Osteoblast (primary cell): ENCODE data around the gene HNRNPUL2. TPM values are rescaled to one million over a fixed set of nuclear protein-coding genes. Genes with fewer than 3 reads are reported as not detected.

Experiments
- DNase-seq: peaks from one replicate; pipeline ENCODE4 v3.0.0; 2011; ENCODE audit warnings: low spot score, mixed read lengths; ENCODE audit not compliant: insufficient read length; ENCODE audit errors: missing footprints
- H2AFZ ChIP-seq: 2 replicates; pipeline ENCODE4 v1.6.0; 2011; ENCODE audit warnings: mild to moderate bottlenecking, low read length
- H3K27ac ChIP-seq: 2 replicates; pipeline ENCODE4 v1.5.1; 2011; ENCODE audit warnings: mild to moderate bottlenecking, low read depth, low read length, moderate library complexity
- H3K27me3 ChIP-seq: 2 replicates; pipeline ENCODE4 v1.6.0; 2012; ENCODE audit warnings: mild to moderate bottlenecking, control low read depth, inconsistent platforms, low read length, moderate library complexity; ENCODE audit not compliant: insufficient read depth
- H3K36me3 ChIP-seq: 2 replicates; pipeline ENCODE4 v1.5.1; 2011; ENCODE audit warnings: mild to moderate bottlenecking, low read length, control low read depth, moderate library complexity; ENCODE audit not compliant: insufficient read depth
- H3K4me1 ChIP-seq: 2 replicates; pipeline ENCODE4 v1.5.1; 2011; ENCODE audit warnings: mild to moderate bottlenecking, low read length, control low read depth, moderate library complexity; ENCODE audit not compliant: insufficient read depth
- H3K4me2 ChIP-seq: 2 replicates; pipeline ENCODE4 v1.6.0; 2011; ENCODE audit warnings: mild to moderate bottlenecking, low read length; ENCODE audit not compliant: insufficient read depth
- H3K4me3 ChIP-seq: fragments of 200-600 bp; sonication (generic); 3 replicates; pipeline ENCODE4 v1.5.1; 2012; ENCODE audit warnings: mild to moderate bottlenecking, low read length, inconsistent platforms; ENCODE audit not compliant: insufficient read depth
- H3K79me2 ChIP-seq: 2 replicates; pipeline ENCODE4 v1.6.0; 2012; ENCODE audit warnings: mild to moderate bottlenecking, low read length, control low read depth, inconsistent platforms; ENCODE audit not compliant: insufficient read depth
- H3K9me3 ChIP-seq: 2 replicates; pipeline ENCODE4 v1.5.1; 2011; ENCODE audit warnings: low read depth, low read length, control low read depth
- H4K20me1 ChIP-seq: 2 replicates; pipeline ENCODE4 v1.6.0; 2012; ENCODE audit warnings: mild to moderate bottlenecking, low read length, control low read depth; ENCODE audit not compliant: insufficient read depth
- total RNA-seq: library from RNA; depleted of rRNA; stranded (reverse); fragments of >200 nt; gene quantifications from 2 replicates; pipeline ENCODE4 v1.2.3, GENCODE V29; 2012
- TF ChIP-seq, protein P1 (sequence below): IDR thresholded peaks from 2 replicates; pipeline ENCODE4 v1.5.1; 2011; ENCODE audit warnings: mild to moderate bottlenecking, low read depth, low read length, moderate library complexity; ENCODE audit errors: extremely low read depth

The HNRNPUL2 gene
- total RNA-seq, 1 donor: 18.8 TPM

DNA sequence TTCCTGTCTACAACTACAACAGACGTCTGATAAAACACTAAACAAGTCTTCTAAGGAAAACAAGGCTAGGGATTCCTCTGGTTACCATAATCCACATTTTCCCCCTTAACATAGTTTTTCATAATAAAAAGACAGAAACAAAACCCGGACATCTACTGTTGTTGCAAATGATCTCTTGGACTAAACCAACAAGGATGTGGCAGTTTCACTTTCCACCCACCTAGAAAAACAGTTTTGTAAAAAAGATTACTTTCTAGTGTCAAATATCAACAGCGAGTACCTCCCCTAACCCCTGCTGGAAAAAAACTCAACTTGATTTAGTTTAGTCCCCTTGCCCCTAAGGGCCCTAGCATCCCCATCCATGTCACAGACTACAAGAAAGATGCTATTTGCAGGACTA, 14.4 kb downstream of the HNRNPUL2 start:
- Histone ChIP-seq H3K4me2 (no peak overlapping the region), H3K27ac (no peak overlapping the region), H3K79me2 (peaks cover 38% of the 10 kb centered on the region), H3K36me3 (peaks cover 71% of the 10 kb centered on the region), H3K4me3 (no peak overlapping the region), H3K27me3 (no peaks in the 10 kb centered on the region), H2AFZ (no peak overlapping the region), H3K9me3 (no peaks in the 10 kb centered on the region), H4K20me1 (no peaks in the 10 kb centered on the region), H3K4me1 (peaks cover 16% of the 10 kb centered on the region)
- TF ChIP-seq, protein P1, sequence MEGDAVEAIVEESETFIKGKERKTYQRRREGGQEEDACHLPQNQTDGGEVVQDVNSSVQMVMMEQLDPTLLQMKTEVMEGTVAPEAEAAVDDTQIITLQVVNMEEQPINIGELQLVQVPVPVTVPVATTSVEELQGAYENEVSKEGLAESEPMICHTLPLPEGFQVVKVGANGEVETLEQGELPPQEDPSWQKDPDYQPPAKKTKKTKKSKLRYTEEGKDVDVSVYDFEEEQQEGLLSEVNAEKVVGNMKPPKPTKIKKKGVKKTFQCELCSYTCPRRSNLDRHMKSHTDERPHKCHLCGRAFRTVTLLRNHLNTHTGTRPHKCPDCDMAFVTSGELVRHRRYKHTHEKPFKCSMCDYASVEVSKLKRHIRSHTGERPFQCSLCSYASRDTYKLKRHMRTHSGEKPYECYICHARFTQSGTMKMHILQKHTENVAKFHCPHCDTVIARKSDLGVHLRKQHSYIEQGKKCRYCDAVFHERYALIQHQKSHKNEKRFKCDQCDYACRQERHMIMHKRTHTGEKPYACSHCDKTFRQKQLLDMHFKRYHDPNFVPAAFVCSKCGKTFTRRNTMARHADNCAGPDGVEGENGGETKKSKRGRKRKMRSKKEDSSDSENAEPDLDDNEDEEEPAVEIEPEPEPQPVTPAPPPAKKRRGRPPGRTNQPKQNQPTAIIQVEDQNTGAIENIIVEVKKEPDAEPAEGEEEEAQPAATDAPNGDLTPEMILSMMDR: no peak
- DNase-seq: no peak

DNA sequence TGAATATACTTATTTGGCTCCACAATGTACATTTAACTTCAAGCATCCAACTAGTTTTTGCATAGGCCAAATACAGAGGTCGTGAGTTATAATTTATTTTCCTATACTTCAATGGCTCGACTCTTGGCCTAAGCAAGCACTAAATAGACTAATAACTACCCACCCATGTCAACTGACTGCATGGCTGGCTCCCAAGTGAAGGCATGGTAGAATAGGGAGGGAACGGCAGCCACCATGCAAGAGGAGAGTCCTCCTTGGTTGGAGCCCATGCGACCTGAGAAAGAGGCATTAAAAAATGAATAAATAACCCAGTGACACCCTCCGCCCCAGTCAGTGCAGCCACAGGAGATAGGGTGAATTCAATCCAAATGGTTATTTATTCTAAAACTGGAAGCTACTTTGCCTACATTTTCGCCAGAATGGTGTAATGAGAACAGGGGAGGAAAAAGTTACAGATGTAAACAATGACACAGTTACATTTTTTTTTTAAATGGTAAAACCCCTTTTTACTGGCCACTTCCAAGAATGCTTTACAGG, 14.9 kb downstream of the HNRNPUL2 start:
- TF ChIP-seq, protein P1: no peak
- Histone ChIP-seq H2AFZ (no peak overlapping the region), H3K4me2 (no peak overlapping the region), H3K4me3 (no peak overlapping the region), H3K9me3 (no peaks in the 10 kb centered on the region), H3K27ac (no peak overlapping the region), H3K4me1 (peaks cover 16% of the 10 kb centered on the region), H3K36me3 (peaks cover 66% of the 10 kb centered on the region), H4K20me1 (no peaks in the 10 kb centered on the region), H3K79me2 (peaks cover 33% of the 10 kb centered on the region), H3K27me3 (no peaks in the 10 kb centered on the region)
- no peak for DNase-seq

DNA sequence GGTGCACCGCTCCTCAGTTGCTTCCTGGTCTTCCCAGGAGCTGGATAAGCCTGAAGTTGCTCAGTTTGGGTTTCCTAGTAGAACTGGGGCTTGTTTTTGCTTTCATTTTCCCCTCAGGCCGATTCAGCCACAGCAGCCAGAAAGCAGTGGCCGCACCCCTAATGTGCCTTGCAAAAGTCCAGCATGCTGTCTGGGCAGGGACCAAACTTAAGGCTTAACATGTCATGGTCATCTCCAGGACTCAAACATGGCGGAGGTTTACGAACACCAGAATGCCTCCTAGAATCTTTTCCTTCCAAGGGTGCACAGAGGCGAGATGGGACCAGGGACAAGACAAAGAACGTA, 17.3 kb downstream of the HNRNPUL2 start:
- peak overlapping the region; percentile 98 for H3K4me2 ChIP-seq
- no peaks in the 10 kb centered on the region for H4K20me1 ChIP-seq
- H3K27ac ChIP-seq: peak overlapping the region; percentile 86
- peaks cover 29% of the 10 kb centered on the region for H3K4me1 ChIP-seq
- H3K27me3 ChIP-seq: no peaks in the 10 kb centered on the region
- peaks cover 43% of the 10 kb centered on the region for H3K36me3 ChIP-seq
- peak; percentile 88 for DNase-seq
- TF ChIP-seq, protein P1: no peak
- H3K4me3 ChIP-seq: peak overlapping the region; percentile 82
- peaks cover 15% of the 10 kb centered on the region for H3K79me2 ChIP-seq
- H2AFZ ChIP-seq: peak overlapping the region; percentile 92
- no peaks in the 10 kb centered on the region for H3K9me3 ChIP-seq

DNA sequence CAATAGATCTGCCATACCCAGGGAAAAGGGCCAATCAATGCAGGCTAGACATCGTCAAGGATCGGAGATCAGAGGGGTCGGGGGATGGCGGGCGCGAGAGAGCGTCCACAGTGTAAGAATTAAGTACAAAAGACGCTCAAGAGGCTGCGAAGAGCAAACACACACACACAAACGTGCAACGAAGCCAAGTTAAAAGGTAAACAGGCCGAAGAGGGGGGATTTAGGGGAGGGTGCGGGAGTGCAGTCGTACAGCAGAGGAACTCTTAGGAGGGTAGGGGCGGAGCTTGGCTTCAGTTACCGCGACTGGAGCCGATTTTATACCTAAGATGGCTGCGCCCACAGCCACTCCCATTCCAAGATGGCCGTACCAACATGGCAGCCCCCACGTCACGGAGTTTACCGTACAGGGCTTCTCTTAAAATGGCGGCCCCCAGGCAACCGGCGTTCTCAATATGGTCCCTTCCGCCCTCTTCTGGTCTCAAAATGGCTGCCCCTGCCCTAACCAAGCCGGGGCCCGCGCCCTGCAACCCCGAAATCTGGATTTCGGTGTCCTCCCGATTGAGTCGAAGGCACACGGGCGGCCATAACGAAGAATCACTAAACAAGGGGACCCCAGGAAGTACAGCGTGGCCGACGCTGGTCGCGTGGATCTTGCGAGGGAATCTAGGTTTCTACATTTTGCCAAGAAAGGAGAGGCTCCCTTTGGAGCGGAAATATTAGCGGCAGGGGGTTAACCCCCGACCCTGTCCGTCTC, 17.8 kb downstream of the HNRNPUL2 start:
- H3K9me3 ChIP-seq: no peaks in the 10 kb centered on the region
- peak overlapping the region; percentile 86 for H3K27ac ChIP-seq
- H3K36me3 ChIP-seq: peaks cover 38% of the 10 kb centered on the region
- H2AFZ ChIP-seq: peak overlapping the region; percentile 92
- H3K4me2 ChIP-seq: peak overlapping the region; percentile 98
- peaks cover 29% of the 10 kb centered on the region for H3K4me1 ChIP-seq
- H4K20me1 ChIP-seq: no peaks in the 10 kb centered on the region
- TF ChIP-seq, protein P1: no peak
- H3K4me3 ChIP-seq: peak overlapping the region; percentile 82
- no peaks in the 10 kb centered on the region for H3K27me3 ChIP-seq
- DNase-seq: peak; percentile 97
- H3K79me2 ChIP-seq: peaks cover 15% of the 10 kb centered on the region
